ENCODE results near the gene ZNF516. TPM values are rescaled to one million over a fixed set of nuclear protein-coding genes. Genes with fewer than 3 reads are reported as not detected.

ZNF516 gene
- total and polyA plus RNA-seq, 4 donors: 2.5 to 12.2 (median 7.6) TPM

DNA sequence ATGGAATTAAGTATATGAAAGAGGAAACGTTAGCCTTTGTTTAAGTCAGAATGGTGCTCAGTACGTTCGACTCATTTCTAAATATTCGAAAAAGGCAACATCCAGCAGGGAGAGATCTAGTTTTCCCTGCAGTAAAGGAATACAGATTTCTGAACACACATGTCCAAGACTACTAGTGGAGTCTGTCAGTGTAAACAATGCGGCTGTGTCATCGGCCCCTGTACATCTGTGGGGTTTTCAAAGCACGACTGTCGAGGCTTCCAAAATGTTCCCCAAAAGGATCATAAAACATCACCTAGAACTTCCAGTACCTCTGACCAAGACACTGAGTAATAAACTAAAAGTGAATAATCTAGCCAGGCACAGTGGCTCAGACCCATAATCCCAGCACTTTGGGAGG lies 112.8 kb downstream of the ZNF516 start:
- Histone ChIP-seq H3K9ac (ENCODE audit: low read depth in 1 of 2, low read length in 2 of 2) (no peak overlapping the region), H3K4me1 (ENCODE audit: control insufficient read depth in 4 of 4, insufficient read depth in 4 of 4, low read length in 3 of 4) (no peaks in the 10 kb centered on the region), H3K27me3 (ENCODE audit: control insufficient read depth in 4 of 4, insufficient read depth in 4 of 4, low read length in 3 of 4) (no peaks in the 10 kb centered on the region), H3K9me3 (ENCODE audit: control insufficient read depth in 4 of 4, low read length in 3 of 4) (no peaks in the 10 kb centered on the region), H3K27ac (ENCODE audit: low read depth in 1 of 2, low read length in 2 of 2) (no peak overlapping the region), H3K4me3 (ENCODE audit: low read depth in 1 of 3, low read length in 3 of 3) (no peak overlapping the region), H3K36me3 (ENCODE audit: control insufficient read depth in 4 of 4, insufficient read depth in 3 of 4, low read depth in 1 of 4, low read length in 3 of 4) (peaks cover 4 to 15% (median 8%) of the 10 kb centered on the region in 4 donors)
- 94% methylated on average over 8 of the region's 8 CpGs for WGBS
- no peak for TF ChIP-seq SP1 (IDR thresholded peaks at IDR 0.05)
- no peak for TF ChIP-seq EGR1 (IDR thresholded peaks at IDR 0.05; ENCODE audit: low read depth in 2 of 2)
- no peak for TF ChIP-seq GABPA (IDR thresholded peaks at IDR 0.05 in 1 of 2, conservative IDR thresholded peaks at IDR 0.05 in 1 of 2)
- no peak for DNase-seq (ENCODE audit: low spot score)

DNA sequence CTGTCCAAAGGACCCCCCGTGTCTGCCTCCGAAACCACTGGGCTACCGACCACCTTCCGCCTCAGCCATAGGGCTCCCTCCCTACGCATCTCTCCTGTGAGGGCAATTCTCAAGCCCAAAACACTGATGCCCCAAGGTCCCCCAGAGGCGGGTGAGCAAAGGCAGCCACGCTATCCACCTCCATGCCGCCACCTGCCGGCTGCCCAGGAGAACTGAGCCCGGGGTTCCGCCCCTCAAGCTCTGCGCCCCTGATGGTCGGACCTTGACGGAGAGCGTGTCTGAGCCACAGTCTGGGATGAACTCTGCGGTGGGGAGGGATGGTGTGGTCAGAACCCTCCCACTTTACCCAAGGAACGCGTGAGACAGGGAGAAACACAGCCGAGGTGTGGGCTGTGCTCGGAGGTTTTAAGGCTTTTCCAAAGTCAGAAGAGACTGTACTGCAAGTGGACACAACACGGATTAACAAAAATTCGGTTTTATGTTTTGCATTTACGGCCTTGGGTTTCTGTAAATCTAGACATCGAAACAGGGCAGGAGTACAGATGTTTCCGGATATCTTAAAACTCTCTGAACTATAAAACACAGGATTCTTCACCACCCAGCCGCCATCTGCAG lies 114.1 kb downstream of the ZNF516 start:
- Histone ChIP-seq H3K9ac (ENCODE audit: low read depth in 1 of 2, low read length in 2 of 2) (no peak overlapping the region), H3K36me3 (ENCODE audit: control insufficient read depth in 4 of 4, insufficient read depth in 3 of 4, low read depth in 1 of 4, low read length in 3 of 4) (peaks cover 4 to 15% (median 8%) of the 10 kb centered on the region in 4 donors), H3K27me3 (ENCODE audit: control insufficient read depth in 4 of 4, insufficient read depth in 4 of 4, low read length in 3 of 4) (no peaks in the 10 kb centered on the region), H3K4me1 (ENCODE audit: control insufficient read depth in 4 of 4, insufficient read depth in 4 of 4, low read length in 3 of 4) (peaks cover 0 to 5% (median 2%) of the 10 kb centered on the region in 4 donors), H3K4me3 (ENCODE audit: low read depth in 1 of 3, low read length in 3 of 3) (no peak overlapping the region), H3K9me3 (ENCODE audit: control insufficient read depth in 4 of 4, low read length in 3 of 4) (no peaks in the 10 kb centered on the region), H3K27ac (ENCODE audit: low read depth in 1 of 2, low read length in 2 of 2) (no peak overlapping the region)
- WGBS: 91% methylated on average over 26 of the region's 26 CpGs
- no peak for DNase-seq (ENCODE audit: low spot score)
- TF ChIP-seq, protein P1, sequence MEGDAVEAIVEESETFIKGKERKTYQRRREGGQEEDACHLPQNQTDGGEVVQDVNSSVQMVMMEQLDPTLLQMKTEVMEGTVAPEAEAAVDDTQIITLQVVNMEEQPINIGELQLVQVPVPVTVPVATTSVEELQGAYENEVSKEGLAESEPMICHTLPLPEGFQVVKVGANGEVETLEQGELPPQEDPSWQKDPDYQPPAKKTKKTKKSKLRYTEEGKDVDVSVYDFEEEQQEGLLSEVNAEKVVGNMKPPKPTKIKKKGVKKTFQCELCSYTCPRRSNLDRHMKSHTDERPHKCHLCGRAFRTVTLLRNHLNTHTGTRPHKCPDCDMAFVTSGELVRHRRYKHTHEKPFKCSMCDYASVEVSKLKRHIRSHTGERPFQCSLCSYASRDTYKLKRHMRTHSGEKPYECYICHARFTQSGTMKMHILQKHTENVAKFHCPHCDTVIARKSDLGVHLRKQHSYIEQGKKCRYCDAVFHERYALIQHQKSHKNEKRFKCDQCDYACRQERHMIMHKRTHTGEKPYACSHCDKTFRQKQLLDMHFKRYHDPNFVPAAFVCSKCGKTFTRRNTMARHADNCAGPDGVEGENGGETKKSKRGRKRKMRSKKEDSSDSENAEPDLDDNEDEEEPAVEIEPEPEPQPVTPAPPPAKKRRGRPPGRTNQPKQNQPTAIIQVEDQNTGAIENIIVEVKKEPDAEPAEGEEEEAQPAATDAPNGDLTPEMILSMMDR (IDR thresholded peaks at IDR 0.05; ENCODE audit: low read depth, low read length, missing input control): peak; percentile 14
- no peak for TF ChIP-seq TAF1 (conservative IDR thresholded peaks at IDR 0.05)
- TF ChIP-seq YY1 (IDR thresholded peaks at IDR 0.05): no peak
- TF ChIP-seq, protein P2, sequence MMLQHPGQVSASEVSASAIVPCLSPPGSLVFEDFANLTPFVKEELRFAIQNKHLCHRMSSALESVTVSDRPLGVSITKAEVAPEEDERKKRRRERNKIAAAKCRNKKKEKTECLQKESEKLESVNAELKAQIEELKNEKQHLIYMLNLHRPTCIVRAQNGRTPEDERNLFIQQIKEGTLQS (IDR thresholded peaks at IDR 0.05): no peak
- TF ChIP-seq RXRA (IDR thresholded peaks at IDR 0.05): no peak

DNA sequence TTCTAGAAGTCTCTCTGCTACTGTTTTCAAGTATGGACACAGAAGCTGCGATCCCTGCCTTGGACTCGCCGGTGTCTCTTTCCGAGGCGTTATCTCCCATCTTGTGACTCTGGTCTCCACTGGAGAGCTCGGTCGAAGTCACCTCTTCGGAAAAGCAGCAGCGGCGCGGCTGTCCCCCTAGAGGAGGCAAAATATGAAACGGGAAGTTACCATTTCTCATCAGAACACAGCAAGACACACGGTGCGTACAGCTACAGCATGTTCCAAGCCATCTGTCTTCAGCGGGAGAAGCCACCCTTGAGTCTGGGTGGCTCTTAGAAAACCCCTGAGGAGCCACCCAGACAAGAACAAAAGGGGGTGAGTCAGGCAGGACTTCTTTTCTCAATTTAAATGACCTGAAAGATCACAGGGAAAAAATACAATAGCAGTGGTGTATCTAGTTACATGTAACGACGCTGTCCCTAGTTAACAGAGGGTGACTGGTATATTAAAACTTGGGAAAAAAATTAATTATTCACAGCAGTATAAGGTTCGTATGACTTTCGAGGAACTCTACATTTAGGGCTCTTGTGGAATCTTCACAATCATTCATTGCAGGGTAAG lies 114.8 kb downstream of the ZNF516 start:
- no peak overlapping the region for H3K27ac ChIP-seq (ENCODE audit: low read depth in 1 of 2, low read length in 2 of 2)
- peaks cover 4 to 15% (median 8%) of the 10 kb centered on the region in 4 donors for H3K36me3 ChIP-seq (ENCODE audit: control insufficient read depth in 4 of 4, insufficient read depth in 3 of 4, low read depth in 1 of 4, low read length in 3 of 4)
- H3K4me3 ChIP-seq (ENCODE audit: low read depth in 1 of 3, low read length in 3 of 3): no peak overlapping the region
- DNase-seq (ENCODE audit: low spot score): no peak
- no peaks in the 10 kb centered on the region for H3K9me3 ChIP-seq (ENCODE audit: control insufficient read depth in 4 of 4, low read length in 3 of 4)
- no peaks in the 10 kb centered on the region for H3K27me3 ChIP-seq (ENCODE audit: control insufficient read depth in 4 of 4, insufficient read depth in 4 of 4, low read length in 3 of 4)
- H3K4me1 ChIP-seq (ENCODE audit: control insufficient read depth in 4 of 4, insufficient read depth in 4 of 4, low read length in 3 of 4): peaks cover 0 to 5% (median 2%) of the 10 kb centered on the region in 4 donors
- WGBS: 94% methylated on average over 19 of the region's 19 CpGs
- TF ChIP-seq JUND (IDR thresholded peaks at IDR 0.05): no peak
- no peak overlapping the region for H3K9ac ChIP-seq (ENCODE audit: low read depth in 1 of 2, low read length in 2 of 2)

Measured in liver (tissue), 9 donors.